Measurements from ENCODE around the gene TEDC2. TPM values are rescaled to one million over a fixed set of nuclear protein-coding genes. Genes with fewer than 3 reads are reported as not detected.

TEDC2 gene
- total and polyA plus RNA-seq, 9 of the 15 experiments (the other 6 are each of a cell fraction or from before 2014, with no cell fraction given), result 0.75 to 57.0 (median 17.6) TPM

DNA sequence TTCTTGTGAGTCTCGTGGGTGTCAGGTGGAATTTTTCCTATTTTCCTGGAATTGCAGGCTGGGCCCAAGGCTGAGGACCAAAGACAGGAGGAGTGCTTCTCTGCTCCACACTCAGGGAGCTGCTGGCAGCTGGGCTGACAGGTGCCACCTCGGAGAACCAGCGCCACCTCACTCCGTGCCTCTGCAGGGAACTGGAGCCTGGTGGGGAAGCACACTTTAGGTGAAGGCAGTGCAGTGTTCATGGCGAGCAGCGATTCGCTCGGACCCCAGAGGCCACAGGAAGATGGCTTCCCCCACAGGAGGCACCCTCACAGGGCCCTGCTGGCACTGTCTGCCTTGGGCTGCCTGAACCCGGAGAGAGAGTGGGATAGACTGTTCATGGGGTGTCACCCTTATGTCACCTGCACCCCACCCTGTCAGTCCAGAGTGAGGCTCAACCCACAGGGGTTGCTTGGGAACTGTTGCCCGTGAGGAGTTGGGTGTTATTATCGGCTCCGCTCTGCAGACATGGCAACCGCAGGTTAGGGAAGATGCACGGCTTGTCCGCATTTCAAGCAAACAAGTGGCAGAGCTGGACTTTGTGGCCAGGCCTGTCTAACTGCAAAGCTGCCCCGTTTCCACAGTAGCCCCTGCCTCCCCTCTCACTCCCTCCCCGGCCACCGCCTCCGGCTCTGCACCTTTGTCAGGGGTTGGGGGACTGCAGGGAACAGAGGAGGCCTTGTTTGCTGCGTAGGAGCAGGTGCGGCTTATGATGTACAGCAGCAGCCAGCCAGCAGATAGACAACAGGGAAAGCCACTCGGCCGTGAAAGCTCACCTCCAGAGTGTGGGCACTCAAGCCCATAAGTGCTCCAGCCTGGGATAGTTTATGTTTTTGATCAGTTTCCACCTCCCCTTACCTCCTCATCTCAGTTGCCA is 30.5 kb downstream of the TEDC2 start (continued):
- TF ChIP-seq FIP1L1 (IDR thresholded peaks at IDR 0.05; ENCODE audit: low read depth, low read length, poor library complexity, severe bottlenecking), result no peak
- TF ChIP-seq BMI1 (IDR thresholded peaks at IDR 0.05; ENCODE audit: low read length), result no peak
- TF ChIP-seq JUNB (CRISPR knock-in tag; conservative IDR thresholded peaks at IDR 0.05), result no peak
- TF ChIP-seq HMG20A (CRISPR knock-in tag; conservative IDR thresholded peaks at IDR 0.05), result no peak
- TF ChIP-seq IRF2 (CRISPR knock-in tag; IDR thresholded peaks at IDR 0.05), result no peak

GRCh38 chr16:2492292-2492691 is 32.4 kb downstream of the TEDC2 start:
- Histone ChIP-seq H4K20me1 (replicated peaks; ENCODE audit: control insufficient read depth, insufficient read depth, low read length) (peaks cover 6% of the 10 kb centered on the region), H3K9ac (ENCODE audit: insufficient read depth in 1 of 2, low read depth in 2 of 2, low read length in 2 of 2) (no peak overlapping the region), H3K4me1 (replicated peaks in 1 of 2; ENCODE audit: control insufficient read depth in 2 of 2, insufficient read depth in 2 of 2, low read length in 2 of 2) (peaks cover 11 to 43% of the 10 kb centered on the region in 2 experiments; a peak in 4 of 5 replicates), H3K79me2 (ENCODE audit: control insufficient read depth, insufficient read depth, low read length) (peaks cover 29% of the 10 kb centered on the region), H3K9me1 (ENCODE audit: control insufficient read depth, insufficient read depth, low read length) (no peaks in the 10 kb centered on the region), H3K9me3 (replicated peaks; ENCODE audit: control insufficient read depth, insufficient read depth, low read depth, low read length) (no peaks in the 10 kb centered on the region), H3K27ac (ENCODE audit: extremely low read depth, low read depth, low read length) (no peak overlapping the region), H3K4me3 (no peak overlapping the region), H3K27me3 (ENCODE audit: control insufficient read depth in 2 of 2, insufficient read depth in 2 of 2, low read length in 2 of 2) (no peaks in the 10 kb centered on the region), H3K4me2 (ENCODE audit: insufficient read depth, low read length) (no peak overlapping the region), H2AFZ (ENCODE audit: low read depth, low read length) (no peak overlapping the region), H3K36me3 (ENCODE audit: control insufficient read depth, insufficient read depth, low read length) (peaks cover 33% of the 10 kb centered on the region; the same call in 2 of the 3 replicates)
- ChIA-PET CTCF (ENCODE audit: low intra/inter-chr PET ratio) (no interaction called here), POLR2A (interaction anchor here (0.5 to 2.5 kb wide), 4 partner anchors 9 to 44 kb away, joined by 3 to 10 read pairs (median 3); no protein-coding TSS in a partner anchor)
- no peak for ATAC-seq
- no peak for DNase-seq (ENCODE audit: extremely low read depth in 1 of 4, low spot score in 3 of 4)
- no TSS peak for BruUV-seq (replicated peaks)
- FAIRE-seq, result no peak
- intact Hi-C loops (cut with micrococcal nuclease) (no loop called here), in situ Hi-C loops (cut with MboI) (no loop called here)
- WGBS (ENCODE audit: insufficient coverage, low coverage, missing lambda C conversion rate), result 91% methylated on average over 13 of the region's 13 CpGs
- TF ChIP-seq, protein P1, sequence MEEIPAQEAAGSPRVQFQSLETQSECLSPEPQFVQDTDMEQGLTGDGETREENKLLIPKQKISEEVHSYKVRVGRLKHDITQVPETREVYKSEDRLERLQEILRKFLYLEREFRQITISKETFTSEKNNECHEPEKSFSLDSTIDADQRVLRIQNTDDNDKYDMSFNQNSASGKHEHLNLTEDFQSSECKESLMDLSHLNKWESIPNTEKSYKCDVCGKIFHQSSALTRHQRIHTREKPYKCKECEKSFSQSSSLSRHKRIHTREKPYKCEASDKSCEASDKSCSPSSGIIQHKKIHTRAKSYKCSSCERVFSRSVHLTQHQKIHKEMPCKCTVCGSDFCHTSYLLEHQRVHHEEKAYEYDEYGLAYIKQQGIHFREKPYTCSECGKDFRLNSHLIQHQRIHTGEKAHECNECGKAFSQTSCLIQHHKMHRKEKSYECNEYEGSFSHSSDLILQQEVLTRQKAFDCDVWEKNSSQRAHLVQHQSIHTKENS (CRISPR knock-in tag; IDR thresholded peaks at IDR 0.05), result no peak
- TF ChIP-seq, protein P2, sequence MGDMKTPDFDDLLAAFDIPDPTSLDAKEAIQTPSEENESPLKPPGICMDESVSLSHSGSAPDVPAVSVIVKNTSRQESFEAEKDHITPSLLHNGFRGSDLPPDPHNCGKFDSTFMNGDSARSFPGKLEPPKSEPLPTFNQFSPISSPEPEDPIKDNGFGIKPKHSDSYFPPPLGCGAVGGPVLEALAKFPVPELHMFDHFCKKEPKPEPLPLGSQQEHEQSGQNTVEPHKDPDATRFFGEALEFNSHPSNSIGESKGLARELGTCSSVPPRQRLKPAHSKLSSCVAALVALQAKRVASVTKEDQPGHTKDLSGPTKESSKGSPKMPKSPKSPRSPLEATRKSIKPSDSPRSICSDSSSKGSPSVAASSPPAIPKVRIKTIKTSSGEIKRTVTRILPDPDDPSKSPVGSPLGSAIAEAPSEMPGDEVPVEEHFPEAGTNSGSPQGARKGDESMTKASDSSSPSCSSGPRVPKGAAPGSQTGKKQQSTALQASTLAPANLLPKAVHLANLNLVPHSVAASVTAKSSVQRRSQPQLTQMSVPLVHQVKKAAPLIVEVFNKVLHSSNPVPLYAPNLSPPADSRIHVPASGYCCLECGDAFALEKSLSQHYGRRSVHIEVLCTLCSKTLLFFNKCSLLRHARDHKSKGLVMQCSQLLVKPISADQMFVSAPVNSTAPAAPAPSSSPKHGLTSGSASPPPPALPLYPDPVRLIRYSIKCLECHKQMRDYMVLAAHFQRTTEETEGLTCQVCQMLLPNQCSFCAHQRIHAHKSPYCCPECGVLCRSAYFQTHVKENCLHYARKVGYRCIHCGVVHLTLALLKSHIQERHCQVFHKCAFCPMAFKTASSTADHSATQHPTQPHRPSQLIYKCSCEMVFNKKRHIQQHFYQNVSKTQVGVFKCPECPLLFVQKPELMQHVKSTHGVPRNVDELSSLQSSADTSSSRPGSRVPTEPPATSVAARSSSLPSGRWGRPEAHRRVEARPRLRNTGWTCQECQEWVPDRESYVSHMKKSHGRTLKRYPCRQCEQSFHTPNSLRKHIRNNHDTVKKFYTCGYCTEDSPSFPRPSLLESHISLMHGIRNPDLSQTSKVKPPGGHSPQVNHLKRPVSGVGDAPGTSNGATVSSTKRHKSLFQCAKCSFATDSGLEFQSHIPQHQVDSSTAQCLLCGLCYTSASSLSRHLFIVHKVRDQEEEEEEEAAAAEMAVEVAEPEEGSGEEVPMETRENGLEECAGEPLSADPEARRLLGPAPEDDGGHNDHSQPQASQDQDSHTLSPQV (IDR thresholded peaks at IDR 0.05), result no peak
- TF ChIP-seq, protein P3, sequence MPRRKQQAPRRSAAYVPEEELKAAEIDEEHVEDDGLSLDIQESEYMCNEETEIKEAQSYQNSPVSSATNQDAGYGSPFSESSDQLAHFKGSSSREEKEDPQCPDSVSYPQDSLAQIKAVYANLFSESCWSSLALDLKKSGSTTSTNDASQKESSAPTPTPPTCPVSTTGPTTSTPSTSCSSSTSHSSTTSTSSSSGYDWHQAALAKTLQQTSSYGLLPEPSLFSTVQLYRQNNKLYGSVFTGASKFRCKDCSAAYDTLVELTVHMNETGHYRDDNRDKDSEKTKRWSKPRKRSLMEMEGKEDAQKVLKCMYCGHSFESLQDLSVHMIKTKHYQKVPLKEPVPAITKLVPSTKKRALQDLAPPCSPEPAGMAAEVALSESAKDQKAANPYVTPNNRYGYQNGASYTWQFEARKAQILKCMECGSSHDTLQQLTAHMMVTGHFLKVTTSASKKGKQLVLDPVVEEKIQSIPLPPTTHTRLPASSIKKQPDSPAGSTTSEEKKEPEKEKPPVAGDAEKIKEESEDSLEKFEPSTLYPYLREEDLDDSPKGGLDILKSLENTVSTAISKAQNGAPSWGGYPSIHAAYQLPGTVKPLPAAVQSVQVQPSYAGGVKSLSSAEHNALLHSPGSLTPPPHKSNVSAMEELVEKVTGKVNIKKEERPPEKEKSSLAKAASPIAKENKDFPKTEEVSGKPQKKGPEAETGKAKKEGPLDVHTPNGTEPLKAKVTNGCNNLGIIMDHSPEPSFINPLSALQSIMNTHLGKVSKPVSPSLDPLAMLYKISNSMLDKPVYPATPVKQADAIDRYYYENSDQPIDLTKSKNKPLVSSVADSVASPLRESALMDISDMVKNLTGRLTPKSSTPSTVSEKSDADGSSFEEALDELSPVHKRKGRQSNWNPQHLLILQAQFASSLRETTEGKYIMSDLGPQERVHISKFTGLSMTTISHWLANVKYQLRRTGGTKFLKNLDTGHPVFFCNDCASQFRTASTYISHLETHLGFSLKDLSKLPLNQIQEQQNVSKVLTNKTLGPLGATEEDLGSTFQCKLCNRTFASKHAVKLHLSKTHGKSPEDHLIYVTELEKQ (CRISPR knock-in tag; IDR thresholded peaks at IDR 0.05), result no peak
- TF ChIP-seq POLR2B (IDR thresholded peaks at IDR 0.05; ENCODE audit: low read depth, partially characterized antibody) (no peak), HNRNPK (IDR thresholded peaks at IDR 0.05; ENCODE audit: low read depth, low read length, poor library complexity, severe bottlenecking) (no peak)

All from K562 (cell line).